Liver (tissue), 9 donors: ENCODE results near the gene PPIL3. TPM values are rescaled to one million over a fixed set of nuclear protein-coding genes. Genes with fewer than 3 reads are reported as not detected.

ENCODE experiments used
- DNase-seq: peaks from one replicate; pipeline ENCODE4 v3.0.0-alpha.2; 2017; ENCODE audit warnings: low spot score
- H3K27ac ChIP-seq, 2 donors: one replicate each; pipeline ENCODE4 v1.7.0; 2013; ENCODE audit warnings: inconsistent platforms in 2 of 2, low read length in 2 of 2, control low read depth in 1 of 2, low read depth in 1 of 2, mild to moderate bottlenecking in 1 of 2
- H3K27me3 ChIP-seq, 4 donors: one replicate each; pipeline versions ENCODE4 v1.6.1 to v1.7.0; 2013; ENCODE audit warnings: low read length in 3 of 4, inconsistent platforms in 1 of 4, mild to moderate bottlenecking in 1 of 4, moderate library complexity in 1 of 4; ENCODE audit not compliant: control insufficient read depth in 4 of 4, insufficient read depth in 4 of 4
- H3K36me3 ChIP-seq, 4 donors: one replicate each; pipeline versions ENCODE4 v1.6.1 to v1.7.0; 2013; ENCODE audit warnings: low read length in 3 of 4, mild to moderate bottlenecking in 3 of 4, low read depth in 1 of 4, moderate library complexity in 1 of 4; ENCODE audit not compliant: control insufficient read depth in 4 of 4, insufficient read depth in 3 of 4
- H3K4me1 ChIP-seq, 4 donors: one replicate each; pipeline versions ENCODE4 v1.6.1 to v1.7.0; 2013; ENCODE audit warnings: low read length in 3 of 4, mild to moderate bottlenecking in 3 of 4, moderate library complexity in 1 of 4; ENCODE audit not compliant: control insufficient read depth in 4 of 4, insufficient read depth in 4 of 4
- H3K4me3 ChIP-seq, 3 donors: one replicate each; pipeline versions ENCODE4 v1.6.1 to v1.7.0; 2013; ENCODE audit warnings: low read length in 3 of 3, control low read depth in 1 of 3, low read depth in 1 of 3, mild to moderate bottlenecking in 1 of 3
- H3K9ac ChIP-seq, 2 donors: one replicate each; pipeline ENCODE4 v1.7.0; 2013; ENCODE audit warnings: low read length in 2 of 2, mild to moderate bottlenecking in 2 of 2, moderate library complexity in 2 of 2, control low read depth in 1 of 2, low read depth in 1 of 2
- H3K9me3 ChIP-seq, 4 donors: one replicate each; pipeline versions ENCODE4 v1.6.1 to v1.7.0; 2013; ENCODE audit warnings: low read length in 3 of 4; ENCODE audit not compliant: control insufficient read depth in 4 of 4
- ATF3 ChIP-seq: IDR thresholded peaks from 2 replicates; pipeline ENCODE4 v1.6.1; 2016; ENCODE audit warnings: antibody characterized with exemption
- CTCF ChIP-seq: fragments of 150-350 bp; IDR thresholded peaks from 2 replicates; pipeline ENCODE4 v1.5.1; 2017; ENCODE audit warnings: improper control_type of control experiment, low read depth, low read length; ENCODE audit not compliant: missing input control
- EGR1 ChIP-seq, 2 donors: IDR thresholded peaks; 2 replicates each; pipeline ENCODE4 v1.6.1; 2016 to 2018; ENCODE audit warnings: antibody characterized with exemption in 2 of 2, low read depth in 2 of 2
- FOXA1 ChIP-seq: IDR thresholded peaks from 2 replicates; pipeline ENCODE4 v1.6.1; 2016; ENCODE audit warnings: antibody characterized with exemption
- FOXA2 ChIP-seq: IDR thresholded peaks from 2 replicates; pipeline ENCODE4 v1.6.1; 2016; ENCODE audit warnings: antibody characterized with exemption
- GABPA ChIP-seq, 2 donors: IDR thresholded peaks in 1 of 2; conservative IDR thresholded peaks in 1 of 2; 2 replicates each; pipeline ENCODE4 v1.6.1; 2016; ENCODE audit warnings: antibody characterized with exemption in 2 of 2, mild to moderate bottlenecking in 1 of 2, moderate library complexity in 1 of 2
- HNF4A ChIP-seq, 2 donors: conservative IDR thresholded peaks; 2 replicates each; pipeline ENCODE4 v1.6.1; 2016; ENCODE audit warnings: antibody characterized with exemption in 2 of 2, mild to moderate bottlenecking in 2 of 2
- HNF4G ChIP-seq: IDR thresholded peaks from 2 replicates; pipeline ENCODE4 v1.6.1; 2016; ENCODE audit warnings: antibody characterized with exemption
- JUND ChIP-seq, 2 donors: IDR thresholded peaks; 2 replicates each; pipeline ENCODE4 v1.6.1; 2016; ENCODE audit warnings: antibody characterized with exemption in 2 of 2
- MAX ChIP-seq: IDR thresholded peaks from 2 replicates; pipeline ENCODE4 v1.6.1; 2016; ENCODE audit warnings: antibody characterized with exemption
- NR2F2 ChIP-seq: IDR thresholded peaks from 2 replicates; pipeline ENCODE4 v1.6.1; 2016; ENCODE audit warnings: antibody characterized with exemption
- RAD21 ChIP-seq, 2 donors: IDR thresholded peaks; 2 replicates each; pipeline ENCODE4 v1.6.1; 2016; ENCODE audit warnings: antibody characterized with exemption in 2 of 2, mild to moderate bottlenecking in 2 of 2
- REST ChIP-seq: IDR thresholded peaks from 2 replicates; pipeline ENCODE4 v1.6.1; 2016; ENCODE audit warnings: antibody characterized with exemption, mild to moderate bottlenecking
- RXRA ChIP-seq, 2 donors: IDR thresholded peaks; 2 replicates each; pipeline ENCODE4 v1.6.1; 2017 to 2018; ENCODE audit warnings: antibody characterized with exemption in 2 of 2, mild to moderate bottlenecking in 1 of 2
- SP1 ChIP-seq: IDR thresholded peaks from 2 replicates; pipeline ENCODE4 v1.6.1; 2018; ENCODE audit warnings: antibody characterized with exemption, mild to moderate bottlenecking
- TAF1 ChIP-seq: conservative IDR thresholded peaks from 2 replicates; pipeline ENCODE4 v1.6.1; 2016; ENCODE audit warnings: antibody characterized with exemption, mild to moderate bottlenecking
- YY1 ChIP-seq: IDR thresholded peaks from 2 replicates; pipeline ENCODE4 v1.6.1; 2016; ENCODE audit warnings: antibody characterized with exemption, mild to moderate bottlenecking
- ZBTB33 ChIP-seq: IDR thresholded peaks from 2 replicates; pipeline ENCODE4 v1.6.1; 2016; ENCODE audit warnings: antibody characterized with exemption
- WGBS: extraction: QIAGEN DNeasy Blood & Tissue Kit; methylation state at CpG from one replicate; pipeline ENCODE4 v1.1.7; 2013; 5-methylcytosine and 5-hydroxymethylcytosine counted together
- polyA plus RNA-seq, 2 donors: library from polyadenylated mRNA; stranded (reverse) in 1 of 2; unstranded in 1 of 2; fragments of 200-250 nt in 1 of 2; fragments of >200 nt in 1 of 2; fragmentation: Nextera tagmentation in 1 of 2; extraction: Ambion mirVana in 1 of 2; gene quantifications; one replicate each; pipeline versions ENCODE4 v1.2.1 to v1.2.3, GENCODE V29; 2013 to 2015
- total RNA-seq, 2 donors: library from RNA; depleted of rRNA; stranded (reverse); fragments of >200 nt; gene quantifications; one replicate each; pipeline ENCODE4 v1.2.3, GENCODE V29; 2014
- donor health status: healthy.
- donor health status: healthy.
- donor health status: healthy.
- donor health status: healthy.
- donor health status: healthy.

PPIL3 gene
- total and polyA plus RNA-seq, 4 donors, result 8.6 to 35.4 (median 19.9) TPM

- no peaks in the 10 kb centered on the region for H3K27me3 ChIP-seq
- H3K27ac ChIP-seq, result no peak overlapping the region
- no peak overlapping the region for H3K4me3 ChIP-seq
- no peaks in the 10 kb centered on the region for H3K9me3 ChIP-seq
- no peaks in the 10 kb centered on the region for H3K4me1 ChIP-seq
- 98% methylated on average over 6 of the region's 6 CpGs for WGBS
- DNase-seq, result no peak
- no peak for TF ChIP-seq YY1
- H3K36me3 ChIP-seq, result peaks cover 23 to 53% (median 50%) of the 10 kb centered on the region in 4 donors
- no peak overlapping the region for H3K9ac ChIP-seq
These were observed 37.3 kb downstream of the PPIL3 start for GRCh38 chr2:200851398-200852248.

- H3K4me3 ChIP-seq, result no peak overlapping the region
- no peak overlapping the region for H3K9ac ChIP-seq
- H3K27me3 ChIP-seq, result no peaks in the 10 kb centered on the region
- H3K4me1 ChIP-seq, result no peaks in the 10 kb centered on the region
- H3K27ac ChIP-seq, result no peak overlapping the region
- TF ChIP-seq YY1 (no peak), EGR1 (IDR thresholded peaks at IDR 0.05; ENCODE audit: low read depth in 2 of 2) (no peak), NR2F2 (no peak), HNF4G (no peak), RAD21 (IDR thresholded peaks at IDR 0.05) (no peak), CTCF (no peak), TAF1 (no peak), ATF3 (no peak), RXRA (IDR thresholded peaks at IDR 0.05) (no peak), HNF4A (conservative IDR thresholded peaks at IDR 0.05) (no peak), MAX (no peak), GABPA (IDR thresholded peaks at IDR 0.05 in 1 of 2, conservative IDR thresholded peaks at IDR 0.05 in 1 of 2) (no peak), FOXA2 (no peak), REST (no peak), FOXA1 (no peak), ZBTB33 (no peak), SP1 (no peak), JUND (IDR thresholded peaks at IDR 0.05) (no peak)
- H3K36me3 ChIP-seq, result peaks cover 18 to 45% (median 44%) of the 10 kb centered on the region in 4 donors
- DNase-seq, result no peak
- WGBS, result 93% methylated on average over 14 of the region's 14 CpGs
- H3K9me3 ChIP-seq, result no peaks in the 10 kb centered on the region
These were observed 38.2 kb downstream of the PPIL3 start for GRCh38 chr2:200850512-200851256.
